Suprapubic skin (tissue), 4 donors: Measurements from ENCODE around the gene CDC42EP1. TPM values are rescaled to one million over a fixed set of nuclear protein-coding genes. Genes with fewer than 3 reads are reported as not detected.
"Not testable (repeated sequence)": the region's sequence is repeated elsewhere in the genome, so short reads cannot be mapped to it uniquely, and the experiment has no call there.

Source experiments
- DNase-seq, 2 donors: peaks; one replicate each; pipeline ENCODE4 v3.0.0-alpha.2; 2019; ENCODE audit warnings: low spot score in 2 of 2
- H3K27ac ChIP-seq: fragments of 200-600 bp; sonication (generic); one replicate; pipeline ENCODE4 v1.5.1; 2019
- H3K27me3 ChIP-seq: fragments of 200-600 bp; sonication (generic); one replicate; pipeline ENCODE4 v1.5.1; 2019
- H3K36me3 ChIP-seq: fragments of 200-600 bp; sonication (generic); one replicate; pipeline ENCODE4 v1.5.1; 2019
- H3K4me1 ChIP-seq: fragments of 200-600 bp; sonication (generic); one replicate; pipeline ENCODE4 v1.5.1; 2019
- H3K4me3 ChIP-seq: fragments of 200-600 bp; sonication (generic); one replicate; pipeline ENCODE4 v1.5.1; 2019; ENCODE audit warnings: mild to moderate bottlenecking
- H3K9me3 ChIP-seq: fragments of 200-600 bp; sonication (generic); one replicate; pipeline ENCODE4 v1.5.1; 2019
- CTCF ChIP-seq, 2 donors: fragments of 200-600 bp in 1 of 2; fragments of 450-650 bp in 1 of 2; sonication (generic) in 1 of 2; IDR thresholded peaks; one replicate each; pipeline ENCODE4 v1.5.1; 2016 to 2019; ENCODE audit warnings: antibody characterized with exemption in 2 of 2, mild to moderate bottlenecking in 1 of 2, moderate library complexity in 1 of 2
- EP300 ChIP-seq: sonication (generic); formaldehyde crosslinking; IDR thresholded peaks from one replicate; pipeline ENCODE4 v1.6.1; 2017; ENCODE audit warnings: antibody characterized with exemption
- POLR2A ChIP-seq, 2 donors: fragments of 450-650 bp; IDR thresholded peaks; one replicate each; pipeline ENCODE4 v1.6.1; 2017; ENCODE audit warnings: antibody characterized with exemption in 2 of 2, mild to moderate bottlenecking in 2 of 2, moderate library complexity in 2 of 2
- POLR2AphosphoS5 ChIP-seq, 3 donors: sonication (generic); formaldehyde crosslinking; IDR thresholded peaks; one replicate each; pipeline ENCODE4 v1.6.1; 2017; ENCODE audit warnings: antibody characterized with exemption in 3 of 3
- WGBS: methylation state at CpG from one replicate; pipeline ENCODE4 v1.1.5; 2018; 5-methylcytosine and 5-hydroxymethylcytosine counted together
- total RNA-seq, 4 donors: library from RNA; depleted of rRNA; stranded (reverse); fragments of >200 nt; gene quantifications; one replicate each; pipeline ENCODE4 v1.1.0, GENCODE V29; 2016

The CDC42EP1 gene
- total RNA-seq, 4 donors from 2014 or later: 32.1 to 93.7 (median 80.9) TPM

- H3K27me3 ChIP-seq: no peaks in the 10 kb centered on the region
Observed at GRCh38 chr22:37547251-37547741, 13.0 kb upstream of the CDC42EP1 start.

GRCh38 chr22:37549704-37550059 is 10.6 kb upstream of the CDC42EP1 start:
- no peak overlapping the region for H3K27ac ChIP-seq
- no peak overlapping the region for H3K4me3 ChIP-seq
- no peaks in the 10 kb centered on the region for H3K36me3 ChIP-seq
- 52% methylated on average over 4 of the region's 5 CpGs for WGBS
- H3K9me3 ChIP-seq: no peaks in the 10 kb centered on the region
- TF ChIP-seq POLR2AphosphoS5 (IDR thresholded peaks at IDR 0.05): no peak
- TF ChIP-seq EP300: no peak
- TF ChIP-seq CTCF (IDR thresholded peaks at IDR 0.05): peak in 1 of 2 donors; percentile 7
- TF ChIP-seq POLR2A (IDR thresholded peaks at IDR 0.05): no peak
- peaks cover 74% of the 10 kb centered on the region for H3K4me1 ChIP-seq
- no peaks in the 10 kb centered on the region for H3K27me3 ChIP-seq
- no peak for DNase-seq

More at GRCh38 chr22:37547251-37547741, 13.0 kb upstream of the CDC42EP1 start:
- Histone ChIP-seq H3K27ac (peak overlapping the region; percentile 84), H3K4me3 (no peak overlapping the region), H3K36me3 (no peaks in the 10 kb centered on the region), H3K4me1 (peaks cover 80% of the 10 kb centered on the region), H3K9me3 (no peaks in the 10 kb centered on the region)
- WGBS: 43% methylated on average over 9 of the region's 9 CpGs
- no peak for TF ChIP-seq EP300
- TF ChIP-seq POLR2AphosphoS5 (IDR thresholded peaks at IDR 0.05): no peak
- TF ChIP-seq POLR2A (IDR thresholded peaks at IDR 0.05): no peak
- TF ChIP-seq CTCF (IDR thresholded peaks at IDR 0.05): no peak
- no peak for DNase-seq

GRCh38 chr22:37550921-37551320 is 9.4 kb upstream of the CDC42EP1 start:
- H3K4me3 ChIP-seq, H3K36me3 ChIP-seq, H3K27me3 ChIP-seq, H3K27ac ChIP-seq, DNase-seq, H3K9me3 ChIP-seq: not testable (repeated sequence)
- peaks cover 66% of the 10 kb centered on the region for H3K4me1 ChIP-seq
- 90% methylated on average over 9 of the region's 9 CpGs for WGBS

DNA sequence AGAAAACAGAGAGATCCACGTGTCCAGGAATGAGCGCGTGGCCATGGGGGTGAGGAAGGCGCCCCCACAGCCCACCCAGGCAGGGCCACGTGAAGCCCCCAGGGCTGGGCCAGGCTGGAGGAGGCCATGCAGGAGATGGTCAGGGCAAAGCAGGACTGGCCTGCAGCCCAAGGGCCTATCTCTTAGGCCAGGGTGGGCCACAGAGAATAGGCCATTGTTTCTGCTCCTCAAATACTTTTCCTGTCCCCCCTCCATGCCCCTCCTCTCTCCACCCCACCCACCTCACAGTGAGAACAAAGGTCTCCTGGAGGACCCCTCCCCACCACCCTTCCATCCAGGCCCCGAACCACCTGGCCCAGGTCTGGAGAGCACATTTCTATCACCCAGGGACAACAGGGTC is 8.3 kb upstream of the CDC42EP1 start:
- DNase-seq: no peak
- 76% methylated on average over 6 of the region's 6 CpGs for WGBS
- H3K36me3 ChIP-seq: no peaks in the 10 kb centered on the region
- no peak overlapping the region for H3K4me3 ChIP-seq
- no peak for TF ChIP-seq POLR2AphosphoS5 (IDR thresholded peaks at IDR 0.05)
- TF ChIP-seq EP300: no peak
- no peak for TF ChIP-seq POLR2A (IDR thresholded peaks at IDR 0.05)
- TF ChIP-seq CTCF (IDR thresholded peaks at IDR 0.05): no peak
- H3K4me1 ChIP-seq: peaks cover 64% of the 10 kb centered on the region
- peak overlapping the region; percentile 16 for H3K27ac ChIP-seq
- H3K9me3 ChIP-seq: no peaks in the 10 kb centered on the region
- no peaks in the 10 kb centered on the region for H3K27me3 ChIP-seq

DNA sequence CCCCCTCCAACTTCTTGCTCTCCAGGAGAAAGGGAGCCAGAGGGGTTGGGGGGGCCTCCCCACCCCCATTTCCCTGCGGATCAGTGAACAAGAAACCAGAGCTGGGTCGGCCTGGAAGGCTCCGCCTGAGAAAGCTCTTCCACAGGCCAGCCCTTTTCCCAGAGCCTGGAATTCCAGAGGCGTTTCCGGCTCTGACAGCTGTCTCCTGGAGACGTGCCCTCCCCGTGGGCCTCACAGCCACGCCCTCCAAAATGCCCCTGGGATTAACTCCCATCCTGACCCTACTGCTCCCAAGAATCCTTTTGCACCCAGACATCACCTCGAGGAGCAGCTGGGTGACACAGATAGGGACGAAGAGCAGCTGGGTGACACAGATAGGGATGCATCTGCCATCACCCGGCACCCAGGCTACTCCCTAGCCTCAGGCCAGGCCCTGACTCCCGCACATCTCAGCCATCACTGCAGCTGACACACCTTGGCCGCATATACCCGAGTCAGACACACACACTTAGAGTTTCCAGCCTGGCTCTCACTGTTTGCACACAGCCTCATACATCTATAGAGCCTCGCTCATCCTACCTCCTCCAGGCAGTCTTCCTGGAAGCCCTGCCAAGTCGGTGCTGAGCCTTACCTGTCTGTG is 7.6 kb upstream of the CDC42EP1 start:
- Histone ChIP-seq H3K4me3 (no peak overlapping the region), H3K36me3 (no peaks in the 10 kb centered on the region), H3K9me3 (no peaks in the 10 kb centered on the region), H3K4me1 (peaks cover 64% of the 10 kb centered on the region), H3K27me3 (no peaks in the 10 kb centered on the region), H3K27ac (peak overlapping the region; percentile 16)
- TF ChIP-seq POLR2AphosphoS5 (IDR thresholded peaks at IDR 0.05) (no peak), POLR2A (IDR thresholded peaks at IDR 0.05) (no peak), CTCF (IDR thresholded peaks at IDR 0.05) (no peak), EP300 (no peak)
- 32% methylated on average over 9 of the region's 16 CpGs for WGBS
- DNase-seq: no peak

GRCh38 chr22:37553725-37554124 is 6.6 kb upstream of the CDC42EP1 start:
- Histone ChIP-seq H3K4me1 (peaks cover 55% of the 10 kb centered on the region), H3K9me3 (no peaks in the 10 kb centered on the region), H3K27me3 (no peaks in the 10 kb centered on the region), H3K4me3 (no peak overlapping the region), H3K27ac (no peak overlapping the region), H3K36me3 (no peaks in the 10 kb centered on the region)
- no peak for TF ChIP-seq CTCF (IDR thresholded peaks at IDR 0.05)
- TF ChIP-seq EP300: no peak
- no peak for TF ChIP-seq POLR2A (IDR thresholded peaks at IDR 0.05)
- TF ChIP-seq POLR2AphosphoS5 (IDR thresholded peaks at IDR 0.05): no peak
- 93% methylated on average over 9 of the region's 9 CpGs for WGBS
- DNase-seq: no peak
